HG03520 (cell line): Measurements from ENCODE around the gene JPT2.
"Not testable (repeated sequence)": the region's sequence is repeated elsewhere in the genome, so short reads cannot be mapped to it uniquely, and the experiment has no call there.

Source experiments
- ATAC-seq: cut with Tn5 transposase; IDR thresholded peaks from one replicate; pipeline ENCODE4 v1.9.1; 2021; ENCODE audit warnings: mild to moderate bottlenecking, moderate library complexity; ENCODE audit not compliant: unreplicated experiment

The JPT2 gene

DNA sequence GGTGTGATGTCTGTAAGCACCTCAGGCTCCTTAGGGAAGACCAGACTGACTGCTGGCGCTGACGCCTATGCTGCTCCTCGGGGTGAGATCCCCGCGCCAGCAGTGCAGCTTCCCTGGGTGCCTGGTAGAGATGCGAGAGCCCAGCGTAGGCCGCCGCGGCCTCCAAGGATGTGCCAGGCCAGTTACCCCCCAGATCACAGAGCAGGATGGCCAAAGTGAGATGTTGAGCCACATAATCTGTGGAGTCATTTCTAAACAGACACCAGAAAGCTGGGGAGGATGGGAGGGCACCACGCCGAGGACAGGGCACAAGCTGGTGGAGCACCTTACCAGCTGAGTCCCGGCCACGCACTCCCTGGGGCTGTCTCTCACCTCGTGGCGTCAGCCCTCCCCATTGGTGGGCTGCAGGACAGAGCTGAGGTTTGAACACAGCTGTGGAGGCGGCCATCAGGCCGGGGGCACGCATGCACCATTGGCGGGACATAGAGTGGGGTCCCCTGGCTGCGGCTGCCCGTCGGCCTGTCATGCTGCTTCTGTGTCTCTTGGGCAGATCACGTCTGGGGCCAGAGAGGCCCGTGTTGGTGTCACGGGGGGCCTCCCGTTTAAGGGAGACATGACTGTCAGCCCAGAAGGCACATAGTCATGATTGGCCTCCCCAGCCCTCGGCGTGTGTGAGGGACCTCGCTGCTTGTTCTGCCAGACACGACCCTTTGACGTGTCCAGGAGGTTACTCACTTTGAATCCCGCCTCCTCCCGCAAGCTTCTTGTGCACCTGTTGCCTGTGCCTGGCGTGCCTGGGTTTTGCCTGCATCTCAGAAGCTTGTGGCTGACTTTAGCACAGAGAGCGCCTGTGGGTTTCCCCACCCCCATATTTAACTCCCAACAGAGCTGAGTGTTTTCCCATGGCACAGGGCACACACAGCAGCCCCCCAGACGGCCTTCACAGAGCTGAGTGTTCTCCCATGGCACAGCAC, 49.9 kb downstream of the JPT2 start:
- ATAC-seq: no peak

DNA sequence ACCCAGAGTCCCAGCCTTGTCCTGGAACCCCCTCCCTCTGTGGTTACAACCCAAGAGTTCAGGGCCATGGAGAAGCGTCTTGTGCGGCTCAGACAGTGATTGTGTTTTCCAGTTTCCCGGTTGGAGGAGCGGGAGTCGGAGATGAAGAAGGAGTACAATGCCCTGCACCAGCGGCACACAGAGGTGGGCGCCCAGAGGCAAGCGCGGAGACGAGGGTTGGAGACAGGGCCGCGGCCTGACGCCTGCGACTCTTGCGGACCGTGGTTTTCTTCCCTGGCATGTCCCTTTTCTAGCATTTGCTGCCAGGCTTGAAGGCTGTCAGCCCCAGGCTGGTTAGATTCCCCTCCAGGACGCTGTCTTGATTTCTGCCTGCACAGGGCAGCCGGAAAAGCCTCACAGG, 50.9 kb downstream of the JPT2 start:
- no peak for ATAC-seq

DNA sequence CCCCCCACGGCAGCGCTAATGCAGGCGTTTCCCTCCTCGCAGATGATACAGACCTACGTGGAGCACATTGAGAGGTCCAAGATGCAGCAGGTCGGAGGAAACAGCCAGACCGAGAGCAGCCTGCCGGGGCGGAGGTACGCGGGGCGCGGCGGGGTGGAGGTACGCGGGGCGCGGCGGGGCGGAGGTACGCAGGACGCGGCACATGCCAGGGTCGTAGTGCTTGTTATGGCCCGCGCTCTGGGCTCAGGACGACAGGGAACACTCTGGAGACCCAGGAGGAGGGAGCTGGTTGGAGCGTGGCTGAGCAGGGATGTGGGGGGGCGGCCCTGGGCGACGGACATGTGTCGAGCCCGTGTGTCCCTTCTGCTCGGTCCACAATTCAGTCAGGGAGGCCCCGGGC, 51.4 kb downstream of the JPT2 start:
- no peak for ATAC-seq

DNA sequence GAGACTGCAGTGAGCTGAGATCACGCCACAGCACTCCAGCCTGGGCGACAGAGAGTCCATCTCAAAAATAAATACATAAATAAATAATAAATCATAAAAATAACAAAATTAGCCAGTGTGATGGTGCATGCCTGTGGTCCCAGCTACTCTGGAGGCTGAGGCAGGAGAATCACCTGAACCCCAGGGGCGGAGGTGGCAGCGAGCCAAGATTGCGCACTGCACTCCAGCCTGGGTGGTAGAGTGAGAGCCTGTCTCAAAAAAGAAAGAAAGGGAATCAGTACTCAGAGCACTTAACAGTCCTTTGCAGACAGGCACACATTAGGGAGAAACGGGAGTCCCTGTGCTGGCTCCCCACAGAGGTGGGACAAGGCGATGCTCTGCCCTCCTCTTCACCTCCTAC, 53.0 kb downstream of the JPT2 start:
- no peak for ATAC-seq

DNA sequence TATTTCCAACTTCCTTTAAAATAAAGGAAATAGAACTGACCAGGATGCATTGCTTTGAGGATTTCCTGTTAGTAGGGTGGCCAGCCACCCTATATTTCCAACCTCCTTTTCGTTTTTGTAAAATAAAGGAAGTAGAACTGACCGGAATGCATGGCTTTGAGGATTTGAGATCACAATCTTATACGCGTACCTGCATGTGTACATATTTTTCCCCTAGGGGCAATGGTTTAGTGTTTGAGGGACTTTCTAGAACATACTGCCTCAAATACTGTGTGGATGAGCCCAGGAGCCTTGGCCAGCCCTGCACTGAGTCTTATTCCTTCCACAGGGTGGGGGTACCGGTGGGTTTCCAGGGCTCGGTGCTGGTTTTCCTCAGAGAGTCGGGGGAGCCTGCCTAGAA, 53.5 kb downstream of the JPT2 start:
- no peak for ATAC-seq

DNA sequence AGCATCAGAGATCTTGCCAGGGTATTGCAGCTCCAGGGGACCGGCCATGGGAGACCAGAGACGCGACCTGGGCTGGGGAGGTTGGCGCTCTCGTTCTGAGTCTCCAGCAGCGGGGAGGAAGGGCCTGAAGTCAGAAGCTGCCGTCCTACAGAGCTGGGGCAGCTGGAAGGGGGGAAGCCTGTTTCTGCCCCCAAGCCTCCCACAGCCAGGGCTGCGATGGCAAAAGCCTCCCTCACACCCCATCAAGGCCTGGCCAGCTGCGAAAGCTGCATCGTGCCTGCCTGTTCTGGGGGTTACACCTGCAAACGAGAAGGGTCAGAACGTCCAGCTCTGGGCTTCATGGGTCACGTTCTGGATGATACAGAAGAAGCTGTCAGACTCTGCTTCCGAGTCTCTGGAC, 54.0 kb downstream of the JPT2 start:
- no peak for ATAC-seq

DNA sequence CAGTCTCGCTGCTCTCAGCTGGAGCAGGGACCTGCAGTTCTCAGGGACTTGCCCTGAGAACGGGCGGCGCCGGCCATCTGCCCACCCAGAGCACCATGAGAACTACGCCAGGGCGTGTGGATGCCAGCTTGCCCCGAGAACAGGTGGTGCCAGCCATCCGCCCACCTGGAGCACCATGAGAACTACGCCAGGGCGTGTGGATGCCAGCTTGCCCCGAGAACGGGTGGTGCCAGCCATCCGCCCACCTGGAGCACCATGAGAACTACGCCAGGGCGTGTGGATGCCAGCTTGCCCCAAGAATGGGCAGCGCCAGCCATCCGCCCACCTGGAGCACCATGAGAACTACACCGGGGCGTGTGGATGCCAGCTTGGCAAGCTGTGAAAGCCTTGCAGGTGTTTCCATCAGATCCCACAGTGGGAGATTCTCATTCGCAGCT, 54.5 kb downstream of the JPT2 start:
- ATAC-seq: not testable (repeated sequence)

DNA sequence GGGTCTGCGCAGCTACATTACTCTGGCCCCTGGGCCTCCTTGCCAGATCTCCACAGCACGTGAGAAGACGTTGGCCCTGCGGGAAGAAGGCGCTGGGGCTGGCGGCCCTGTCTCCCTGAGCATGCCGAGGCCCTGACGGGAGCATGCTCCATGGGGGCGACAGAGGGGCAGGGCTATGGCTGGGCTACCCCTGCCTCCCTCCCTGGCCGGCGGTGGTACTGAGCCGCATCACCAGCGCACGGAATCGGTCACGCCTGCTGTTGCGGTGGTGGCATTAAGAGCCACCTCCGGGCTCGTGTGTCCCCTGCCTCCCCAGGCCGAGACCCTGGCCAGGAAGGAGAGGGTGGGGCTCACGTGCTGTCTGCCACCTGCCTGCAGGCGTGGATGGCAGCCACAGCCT, 56.0 kb downstream of the JPT2 start:
- no peak for ATAC-seq

DNA sequence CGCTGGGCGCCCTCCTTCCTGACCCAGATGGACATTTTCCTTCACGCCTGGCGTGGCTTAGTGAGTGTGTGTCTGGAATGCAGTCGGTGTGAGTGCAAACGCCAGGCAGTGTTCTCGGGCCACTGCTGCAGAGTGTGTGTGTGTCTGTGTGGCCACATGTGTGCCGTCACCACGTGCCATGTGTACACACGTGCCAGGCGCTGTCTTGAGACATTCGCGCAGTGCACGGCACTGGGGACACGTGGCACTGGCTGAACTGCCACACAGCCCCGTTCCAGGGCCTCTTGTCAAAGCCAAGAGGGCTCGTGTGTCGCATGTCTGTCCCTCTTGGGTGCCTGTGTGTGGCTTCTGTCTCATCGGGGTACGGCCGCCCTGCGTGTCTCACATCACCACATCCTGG, 56.7 kb downstream of the JPT2 start:
- no peak for ATAC-seq

DNA sequence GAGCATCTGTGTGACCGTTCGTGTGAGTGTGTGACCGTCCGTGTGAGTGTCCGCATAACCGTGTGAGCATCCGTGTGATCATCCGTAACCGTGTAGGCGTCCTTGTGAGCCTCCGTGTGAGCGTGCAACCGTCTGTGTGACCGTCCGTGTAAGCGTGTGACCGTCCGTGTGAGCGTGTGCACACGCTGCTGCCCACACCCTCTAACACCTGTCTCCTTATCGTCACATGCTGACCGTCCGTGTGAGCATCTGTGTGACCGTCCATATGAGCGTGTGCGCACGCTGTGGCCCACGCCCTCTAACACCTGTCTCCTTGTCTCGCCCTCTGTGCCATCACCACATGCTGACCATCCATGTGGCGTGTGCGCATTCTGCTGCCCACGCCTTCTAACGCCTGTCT, 62.2 kb downstream of the JPT2 start:
- ATAC-seq: no peak

DNA sequence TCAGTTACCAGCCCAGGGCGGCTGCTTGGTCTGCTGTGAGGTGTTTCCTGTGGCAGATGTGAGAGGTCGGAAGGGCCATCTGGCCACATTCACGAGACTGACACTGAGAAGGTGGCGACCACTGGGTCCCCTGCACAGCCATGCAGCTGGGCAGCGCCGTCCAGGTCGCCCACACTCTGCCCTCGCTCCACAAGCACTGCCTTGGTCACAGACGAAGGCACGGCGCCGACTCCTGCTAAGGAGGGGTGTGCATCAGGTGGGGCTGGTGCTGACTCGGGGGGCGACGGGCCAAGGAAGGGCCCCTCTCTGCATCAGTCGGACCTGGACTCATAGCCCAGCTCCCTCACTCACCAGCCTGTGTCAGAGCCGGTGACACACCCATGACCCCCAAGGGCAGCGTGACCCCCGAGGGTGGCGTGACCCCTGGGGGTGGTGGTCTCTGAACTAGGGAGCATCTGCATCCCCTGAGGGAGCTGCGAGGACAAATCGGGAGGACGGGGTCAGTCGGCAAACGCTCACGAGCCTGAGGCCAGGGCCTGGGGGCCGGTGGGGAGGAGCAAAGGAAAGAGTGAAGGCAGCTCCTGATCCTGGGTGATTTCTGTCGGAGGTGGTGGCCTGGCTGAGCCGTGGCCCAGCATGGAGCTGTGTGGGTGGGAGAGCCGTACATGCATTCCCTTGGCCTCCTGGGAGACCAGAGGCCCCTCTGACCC, 62.9 kb downstream of the JPT2 start:
- ATAC-seq: no peak

DNA sequence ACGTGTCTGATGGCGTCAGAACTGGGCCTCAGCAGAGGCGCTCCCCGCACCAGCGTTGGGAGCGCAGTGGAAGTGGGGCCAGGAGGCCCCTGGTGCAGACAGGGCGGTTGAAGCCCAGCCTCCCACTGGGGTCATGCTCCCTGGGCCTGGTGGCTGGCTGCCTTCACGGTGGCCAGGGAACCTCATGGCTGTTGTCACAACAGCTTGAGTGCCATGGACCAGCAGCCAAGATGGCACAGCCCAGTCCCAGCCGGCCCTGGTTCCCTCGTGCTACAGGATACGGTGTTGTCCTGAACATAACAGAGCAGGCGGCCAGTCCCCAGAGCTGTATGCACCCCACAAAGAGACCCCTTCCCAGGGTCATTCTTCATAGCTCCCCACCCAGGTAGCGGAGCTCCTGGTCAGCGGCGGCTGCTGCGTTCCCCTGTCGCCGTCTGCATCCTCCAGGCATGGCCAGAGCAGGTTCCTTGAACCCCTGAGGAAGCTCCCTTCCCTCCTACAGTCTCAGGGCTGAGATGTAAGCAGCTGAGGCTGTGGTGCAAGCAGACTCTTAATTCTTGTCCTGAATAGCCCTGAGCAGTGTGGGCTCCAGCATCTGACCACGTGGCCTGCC, 63.6 kb downstream of the JPT2 start:
- no peak for ATAC-seq

DNA sequence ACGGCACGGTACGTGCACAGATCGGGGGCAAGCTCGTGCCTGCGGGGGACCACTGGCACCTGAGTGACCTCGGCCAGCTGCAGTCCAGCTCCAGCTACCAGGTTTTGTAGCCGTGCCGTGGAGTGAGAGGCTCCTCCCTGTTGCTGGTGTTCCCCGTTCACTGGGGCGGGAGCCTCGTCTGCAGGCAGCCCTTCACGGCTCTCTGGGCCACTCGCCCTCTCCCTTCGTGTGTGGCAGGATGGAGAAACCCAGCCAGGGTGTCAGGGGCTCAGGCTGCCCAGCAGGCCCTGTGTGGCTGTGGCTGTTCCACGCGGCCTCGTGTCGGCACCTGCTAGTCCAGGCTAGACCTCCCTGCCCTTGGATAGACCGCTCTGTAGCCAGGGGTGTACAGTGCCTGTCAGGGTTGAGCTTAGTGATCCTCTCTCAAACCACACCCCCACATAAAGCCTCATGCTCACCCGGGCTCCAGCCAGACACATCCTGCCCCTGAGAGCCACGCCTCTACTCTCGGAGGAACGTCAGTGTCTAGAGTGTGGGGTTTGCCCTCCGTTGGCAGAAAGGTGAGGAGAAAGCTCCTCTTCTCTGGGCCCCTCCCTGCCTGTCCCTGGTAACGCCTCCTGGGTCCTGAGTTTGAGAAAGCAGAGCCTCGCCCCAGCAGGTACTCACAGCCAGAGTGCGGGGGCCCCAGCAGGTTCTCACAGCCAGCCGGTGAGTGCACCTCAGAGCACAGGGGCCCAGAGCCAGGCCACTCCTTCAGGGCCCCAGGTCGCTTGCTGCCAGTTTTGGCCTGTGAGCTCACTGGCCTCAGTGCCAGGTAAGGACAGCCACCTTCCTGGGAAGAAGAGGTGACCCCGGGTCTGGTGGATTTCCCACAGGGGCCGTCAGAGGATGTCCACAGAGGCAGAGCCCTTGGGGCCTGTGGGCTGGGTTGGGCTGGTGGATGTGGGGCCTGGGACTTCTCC, 65.6 kb downstream of the JPT2 start:
- no peak for ATAC-seq

DNA sequence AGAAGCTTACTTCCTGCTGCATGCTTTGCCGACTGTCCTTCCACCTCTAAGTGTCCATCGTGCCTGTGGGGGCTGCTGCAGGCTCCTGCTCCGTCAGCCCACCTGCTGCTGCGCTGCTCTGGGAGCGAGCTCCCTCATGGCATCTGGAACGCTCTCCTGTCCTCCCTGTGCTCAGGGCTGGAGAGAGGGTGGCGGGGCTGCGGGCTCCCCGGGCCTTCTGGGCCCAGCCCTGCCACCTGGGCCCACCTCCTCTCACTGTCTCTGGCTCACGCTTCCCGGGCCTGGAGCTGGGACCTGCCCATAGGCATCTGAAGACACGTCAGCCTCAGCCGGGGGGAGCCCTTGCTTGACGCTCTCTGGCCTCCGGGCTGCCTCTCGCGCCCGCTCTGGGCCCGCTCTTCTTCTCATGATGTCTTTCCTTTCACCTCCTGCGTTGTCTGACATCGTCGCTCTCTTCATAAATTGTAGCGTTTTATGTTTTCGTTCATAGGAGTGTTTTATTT, 66.3 kb downstream of the JPT2 start:
- ATAC-seq: no peak

DNA sequence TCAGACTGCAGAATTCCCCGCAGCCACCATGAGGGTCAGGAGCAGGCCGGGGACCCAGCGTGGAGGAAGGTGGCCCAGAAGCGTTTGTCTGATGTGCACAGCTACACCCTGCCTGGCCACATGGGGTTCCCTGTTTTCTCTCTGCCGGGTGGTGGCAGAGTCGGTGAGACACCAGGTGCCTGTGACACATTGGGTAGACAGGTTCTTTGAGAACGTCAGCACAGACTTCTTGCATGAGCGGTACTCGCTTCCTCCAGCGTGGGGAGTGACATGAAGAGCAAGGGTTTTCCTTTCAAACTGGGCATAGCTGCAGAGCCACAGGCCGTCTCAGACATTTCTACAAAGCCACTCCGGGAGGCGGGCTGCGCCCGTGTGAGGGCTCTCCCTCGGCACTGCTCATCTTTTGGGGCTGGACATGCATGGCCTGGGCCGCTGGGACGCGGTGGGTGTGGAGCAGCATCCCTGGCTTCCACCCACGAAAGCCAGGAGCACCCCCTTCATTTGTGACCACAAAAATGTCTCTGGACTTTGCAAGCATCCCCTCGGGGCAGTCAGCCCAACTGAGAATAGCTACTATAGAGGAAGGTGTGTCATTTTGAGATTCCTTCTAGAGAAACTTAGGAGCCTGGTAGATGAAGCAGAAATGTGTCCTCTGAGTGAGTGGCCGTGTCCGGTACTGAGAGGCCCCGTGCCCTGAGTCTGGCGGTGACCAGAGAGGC, 67.3 kb downstream of the JPT2 start:
- ATAC-seq: no peak

DNA sequence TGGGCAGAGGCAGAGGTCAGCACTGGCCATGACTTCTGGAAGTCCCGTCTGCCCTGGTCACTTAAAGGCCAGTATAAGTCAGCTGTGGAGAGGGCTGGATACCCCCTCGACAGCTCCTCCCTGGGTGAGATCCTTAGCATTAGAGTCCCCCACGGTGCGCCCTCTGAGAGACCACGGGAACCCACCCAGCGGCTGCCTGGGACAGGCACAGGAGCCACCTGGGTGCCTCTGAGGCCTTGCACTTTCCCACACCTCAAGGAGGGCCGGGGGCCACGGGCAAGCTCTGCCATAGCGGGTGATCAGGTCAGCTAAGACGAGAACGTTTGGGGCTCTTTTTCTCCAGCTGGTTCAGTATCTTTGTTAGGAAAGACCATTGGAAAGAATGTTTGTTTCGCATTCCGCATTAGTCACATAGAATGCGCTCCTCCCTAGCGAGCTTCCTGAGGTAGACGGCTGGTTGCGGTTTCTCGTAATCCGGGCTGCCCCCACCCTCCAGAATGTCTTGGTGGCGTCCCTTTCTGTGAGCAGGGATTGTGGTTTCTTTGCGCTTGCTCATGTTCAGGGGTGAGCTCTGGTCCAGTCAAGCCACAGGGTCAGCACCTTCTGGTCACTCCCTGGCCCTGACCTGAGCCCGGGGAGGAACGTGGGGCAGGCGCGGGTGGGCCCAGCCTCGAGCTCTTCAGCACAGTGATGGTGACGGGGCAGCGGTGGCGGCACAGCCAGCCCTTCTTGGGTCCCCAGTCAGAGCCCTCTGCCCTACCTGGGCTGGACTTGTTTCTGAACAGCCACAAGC, 68.0 kb downstream of the JPT2 start:
- no peak for ATAC-seq

DNA sequence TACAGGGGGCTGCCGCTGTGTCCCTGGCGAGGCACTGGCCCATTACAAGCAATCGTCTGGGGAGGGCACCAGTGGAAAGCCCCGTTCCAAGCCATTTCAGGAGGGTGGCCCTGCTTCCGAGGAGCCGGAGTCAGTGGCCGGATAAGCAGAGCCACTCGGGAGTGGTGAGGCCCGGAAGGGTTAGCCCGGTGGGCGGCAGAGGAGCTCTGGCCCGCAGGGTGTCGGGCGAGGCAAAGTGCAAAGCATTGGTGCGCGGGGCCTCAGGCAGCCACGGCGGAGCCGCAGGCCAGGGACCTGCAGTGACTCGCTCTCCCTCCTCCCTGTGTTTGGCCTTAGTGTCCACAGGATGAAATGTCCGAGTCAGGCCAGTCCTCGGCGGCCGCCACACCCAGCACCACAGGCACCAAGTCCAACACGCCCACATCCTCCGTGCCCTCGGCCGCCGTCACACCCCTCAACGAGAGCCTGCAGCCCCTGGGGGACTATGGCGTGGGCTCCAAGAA, 68.7 kb downstream of the JPT2 start:
- ATAC-seq: no peak

DNA sequence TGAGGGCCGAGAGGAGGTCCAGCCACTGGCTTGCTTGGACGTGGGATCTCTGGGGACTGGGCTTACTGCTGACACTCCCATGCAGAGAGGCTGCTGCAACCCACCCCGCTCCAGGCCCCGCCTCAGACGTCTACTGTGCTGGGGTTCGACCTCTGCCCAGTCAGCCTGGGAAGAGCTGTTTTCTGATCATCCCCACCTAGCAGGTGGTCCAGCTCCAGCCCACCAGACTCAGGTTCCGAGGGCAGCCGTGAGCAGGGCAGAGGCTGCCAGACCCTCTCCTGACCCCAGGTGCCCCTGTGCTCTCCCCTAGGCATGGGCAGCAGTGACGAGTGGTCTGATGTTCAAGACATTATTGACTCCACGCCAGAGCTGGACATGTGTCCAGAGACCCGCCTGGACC, 69.9 kb downstream of the JPT2 start:
- no peak for ATAC-seq
